Fibroblast of lung (primary cell): ENCODE results near the gene DEDD2. TPM values are rescaled to one million over a fixed set of nuclear protein-coding genes. Genes with fewer than 3 reads are reported as not detected.

Source experiments
- DNase-seq, 2 donors: peaks; one replicate each; pipeline versions ENCODE4 v3.0.0 to v3.0.0-alpha.2; 2010; ENCODE audit warnings: low read depth in 2 of 2
- H2AFZ ChIP-seq: 2 replicates; pipeline ENCODE4 v1.5.1; 2012; ENCODE audit warnings: low read length, control low read depth, inconsistent platforms
- H3K27ac ChIP-seq: 2 replicates; pipeline ENCODE4 v1.5.1; 2011; ENCODE audit warnings: low read length, control low read depth; ENCODE audit not compliant: insufficient read depth
- H3K27me3 ChIP-seq: 2 replicates; pipeline ENCODE4 v1.5.1; 2011; ENCODE audit warnings: mild to moderate bottlenecking, low read length; ENCODE audit not compliant: control insufficient read depth, insufficient read depth
- H3K36me3 ChIP-seq: 2 replicates; pipeline ENCODE4 v1.5.1; 2011; ENCODE audit warnings: low read length; ENCODE audit not compliant: control insufficient read depth, insufficient read depth
- H3K4me1 ChIP-seq: 2 replicates; pipeline ENCODE4 v1.5.1; 2011; ENCODE audit warnings: low read length; ENCODE audit not compliant: control insufficient read depth, insufficient read depth; ENCODE audit errors: extremely low read depth
- H3K4me2 ChIP-seq: 2 replicates; pipeline ENCODE4 v1.5.1; 2011; ENCODE audit warnings: low read length, control low read depth; ENCODE audit not compliant: insufficient read depth; ENCODE audit errors: extremely low read depth
- H3K4me3 ChIP-seq, 4 experiments: fragments of 200-600 bp in 1 of 4; sonication (generic) in 1 of 4; replicated peaks in 1 of 4; 2 replicates each; pipeline ENCODE4 v1.5.1; 2011 to 2016; ENCODE audit warnings: low read length in 4 of 4, low read depth in 3 of 4, mild to moderate bottlenecking in 3 of 4, control low read depth in 2 of 4, inconsistent platforms in 1 of 4, mixed read lengths in 1 of 4; ENCODE audit not compliant: insufficient read depth in 1 of 4; ENCODE audit errors: control extremely low read depth in 1 of 4
- H3K79me2 ChIP-seq: 2 replicates; pipeline ENCODE4 v1.5.1; 2012; ENCODE audit warnings: mild to moderate bottlenecking, low read length, inconsistent platforms; ENCODE audit not compliant: control insufficient read depth, insufficient read depth
- H3K9ac ChIP-seq: 2 replicates; pipeline ENCODE4 v1.5.1; 2011; ENCODE audit warnings: mild to moderate bottlenecking, low read length, control low read depth; ENCODE audit not compliant: insufficient read depth
- H3K9me3 ChIP-seq: 2 replicates; pipeline ENCODE4 v1.5.1; 2012; ENCODE audit warnings: low read depth, low read length; ENCODE audit not compliant: control insufficient read depth, insufficient read depth
- H4K20me1 ChIP-seq: 2 replicates; pipeline ENCODE4 v1.5.1; 2011; ENCODE audit warnings: low read length; ENCODE audit not compliant: control insufficient read depth, insufficient read depth; ENCODE audit errors: extremely low read depth
- CTCF ChIP-seq, 2 donors: IDR thresholded peaks in 1 of 2; conservative IDR thresholded peaks in 1 of 2; 1 replicate in 1 of 2; 2 replicates in 1 of 2; pipeline ENCODE4 v1.5.1; 2011 to 2012; ENCODE audit warnings: low read length in 2 of 2, control low read depth in 1 of 2, inconsistent platforms in 1 of 2, low read depth in 1 of 2, mild to moderate bottlenecking in 1 of 2
- EZH2 ChIP-seq: IDR thresholded peaks from 2 replicates; pipeline ENCODE4 v1.5.1; 2012; ENCODE audit warnings: low read length, control low read depth, mild to moderate bottlenecking; ENCODE audit errors: missing control alignments
- polyA plus RNA-seq, 2 donors: library from polyadenylated mRNA; depleted of rRNA in 1 of 2; stranded (reverse) in 1 of 2; unstranded in 1 of 2; fragments of >200 nt; gene quantifications; 2 replicates each; pipeline ENCODE4 v1.2.1, GENCODE V29; 2011 to 2012; ENCODE audit warnings: missing spikeins in 1 of 2
- total RNA-seq: library from RNA; depleted of rRNA; stranded (reverse); fragments of >200 nt; gene quantifications from 2 replicates; pipeline ENCODE4 v1.2.1, GENCODE V29; 2014

Gene DEDD2
- total and polyA plus RNA-seq, 2 donors (not counting 1 experiment from before 2014, with no cell fraction given) = 10.0 to 17.8 TPM

GRCh38 chr19:42169486-42170413, 47.7 kb downstream of the DEDD2 start:
- H3K36me3 ChIP-seq = no peaks in the 10 kb centered on the region
- H3K9me3 ChIP-seq = no peaks in the 10 kb centered on the region
- H4K20me1 ChIP-seq = no peaks in the 10 kb centered on the region
- no peaks in the 10 kb centered on the region for H3K4me1 ChIP-seq
- no peak overlapping the region for H3K27ac ChIP-seq
- H3K9ac ChIP-seq = no peak overlapping the region
- no peaks in the 10 kb centered on the region for H3K79me2 ChIP-seq
- TF ChIP-seq EZH2 (no peak), CTCF (conservative IDR thresholded peaks at IDR 0.05 in 1 of 2, IDR thresholded peaks at IDR 0.05 in 1 of 2; ENCODE audit: low read depth in 1 of 2, low read length in 2 of 2) (no peak)
- no peak overlapping the region for H2AFZ ChIP-seq
- peaks cover 27% of the 10 kb centered on the region for H3K27me3 ChIP-seq
- no peak overlapping the region for H3K4me2 ChIP-seq
- H3K4me3 ChIP-seq = no peak overlapping the region
- DNase-seq = no peak

GRCh38 chr19:42168206-42168605, 49.3 kb downstream of the DEDD2 start:
- no peaks in the 10 kb centered on the region for H3K79me2 ChIP-seq
- no peak overlapping the region for H3K9ac ChIP-seq
- no peak for TF ChIP-seq CTCF (conservative IDR thresholded peaks at IDR 0.05 in 1 of 2, IDR thresholded peaks at IDR 0.05 in 1 of 2; ENCODE audit: low read depth in 1 of 2, low read length in 2 of 2)
- TF ChIP-seq EZH2 = no peak
- peaks cover 14% of the 10 kb centered on the region for H3K27me3 ChIP-seq
- no peaks in the 10 kb centered on the region for H3K36me3 ChIP-seq
- H3K4me2 ChIP-seq = no peak overlapping the region
- H3K9me3 ChIP-seq = no peaks in the 10 kb centered on the region
- H3K4me3 ChIP-seq = no peak overlapping the region
- no peaks in the 10 kb centered on the region for H3K4me1 ChIP-seq
- no peak overlapping the region for H2AFZ ChIP-seq
- no peaks in the 10 kb centered on the region for H4K20me1 ChIP-seq
- H3K27ac ChIP-seq = no peak overlapping the region
- DNase-seq = no peak

- TF ChIP-seq CTCF (conservative IDR thresholded peaks at IDR 0.05 in 1 of 2, IDR thresholded peaks at IDR 0.05 in 1 of 2; ENCODE audit: low read depth in 1 of 2, low read length in 2 of 2) (no peak), EZH2 (no peak)
- Histone ChIP-seq H3K27ac (no peak overlapping the region), H3K9me3 (no peaks in the 10 kb centered on the region), H3K27me3 (peaks cover 22% of the 10 kb centered on the region), H3K79me2 (no peaks in the 10 kb centered on the region), H4K20me1 (no peaks in the 10 kb centered on the region), H2AFZ (no peak overlapping the region), H3K4me2 (no peak overlapping the region), H3K36me3 (no peaks in the 10 kb centered on the region), H3K4me3 (no peak overlapping the region), H3K4me1 (no peaks in the 10 kb centered on the region), H3K9ac (no peak overlapping the region)
- DNase-seq = no peak
Measured at GRCh38 chr19:42166316-42166715, 51.2 kb downstream of the DEDD2 start.
